NB4 (cell line): ENCODE measurements around the gene VPS8.

Experiments used
- DNase-seq: peaks from one replicate; pipeline ENCODE4 v3.0.0; 2010; ENCODE audit warnings: low read depth
- H3K4me3 ChIP-seq: one replicate; pipeline ENCODE4 v1.5.1; 2011; ENCODE audit warnings: mild to moderate bottlenecking, low read depth, low read length, moderate library complexity
- CTCF ChIP-seq: IDR thresholded peaks from one replicate; pipeline ENCODE4 v1.5.1; 2012; ENCODE audit warnings: low read depth, low read length
- MAX ChIP-seq: IDR thresholded peaks from 2 replicates; pipeline ENCODE4 v1.6.1; 2011; ENCODE audit warnings: low read depth, low read length
- MYC ChIP-seq: IDR thresholded peaks from 2 replicates; pipeline ENCODE4 v1.6.1; 2011; ENCODE audit warnings: low read depth, low read length
- POLR2A ChIP-seq: IDR thresholded peaks from 2 replicates; pipeline ENCODE4 v1.6.1; 2011; ENCODE audit warnings: mild to moderate bottlenecking; ENCODE audit not compliant: insufficient read length; ENCODE audit errors: extremely low read depth

The VPS8 gene

GRCh38 chr3:184907681-184908649 is 96.0 kb downstream of the VPS8 start:
- DNase-seq, result no peak
- no peak overlapping the region for H3K4me3 ChIP-seq
- TF ChIP-seq MAX (no peak), POLR2A (no peak), CTCF (no peak), MYC (no peak)

- TF ChIP-seq MAX, result no peak
- TF ChIP-seq MYC, result no peak
- no peak for TF ChIP-seq POLR2A
- no peak for TF ChIP-seq CTCF
- no peak overlapping the region for H3K4me3 ChIP-seq
- DNase-seq, result no peak
Observed at GRCh38 chr3:184908859-184909258, 96.9 kb downstream of the VPS8 start.

- no peak for DNase-seq
- no peak for TF ChIP-seq POLR2A
- no peak for TF ChIP-seq MYC
- no peak for TF ChIP-seq CTCF
- no peak for TF ChIP-seq MAX
- H3K4me3 ChIP-seq, result no peak overlapping the region
Observed at GRCh38 chr3:184910664-184911063, 98.7 kb downstream of the VPS8 start.

GRCh38 chr3:184911570-184911969 is 99.6 kb downstream of the VPS8 start:
- DNase-seq, result no peak
- TF ChIP-seq CTCF, result no peak
- TF ChIP-seq MAX, result no peak
- H3K4me3 ChIP-seq, result no peak overlapping the region

GRCh38 chr3:184912163-184912562 is 100.2 kb downstream of the VPS8 start:
- H3K4me3 ChIP-seq, result no peak overlapping the region
- TF ChIP-seq POLR2A, result no peak
- TF ChIP-seq CTCF, result no peak
- no peak for TF ChIP-seq MAX
- no peak for TF ChIP-seq MYC
- DNase-seq, result no peak
